ENCODE data around the gene GNL2.
"Not testable (repeated sequence)": the region's sequence is repeated elsewhere in the genome, so short reads cannot be mapped to it uniquely, and the experiment has no call there.

GNL2 gene

GRCh38 chr1:37606481-37607263, 10.9 kb upstream of the GNL2 start:
- DNase-seq (ENCODE audit: low spot score) = no peak

GRCh38 chr1:37605806-37606474, 10.2 kb upstream of the GNL2 start:
- no peak for DNase-seq (ENCODE audit: low spot score)

GRCh38 chr1:37605061-37605650, 9.4 kb upstream of the GNL2 start:
- DNase-seq (ENCODE audit: low spot score) = no peak

GRCh38 chr1:37602750-37603694, 7.3 kb upstream of the GNL2 start:
- DNase-seq (ENCODE audit: low spot score) = peak; percentile 52

GRCh38 chr1:37601441-37601840, 5.7 kb upstream of the GNL2 start:
- no peak for DNase-seq (ENCODE audit: low spot score)

GRCh38 chr1:37599940-37600339, 4.2 kb upstream of the GNL2 start:
- no peak for DNase-seq (ENCODE audit: low spot score)

GRCh38 chr1:37596182-37596667, 488 bp upstream of the GNL2 start:
- no peak for DNase-seq (ENCODE audit: low spot score)

- DNase-seq (ENCODE audit: low spot score) = no peak
These were observed 2.0 kb downstream of the GNL2 start for GRCh38 chr1:37593726-37594125.

- no peak for DNase-seq (ENCODE audit: low spot score)
These were observed 6.8 kb downstream of the GNL2 start for GRCh38 chr1:37588939-37589338.

- not testable (repeated sequence) for DNase-seq (ENCODE audit: low spot score)
These were observed 11.2 kb downstream of the GNL2 start for GRCh38 chr1:37584544-37584943.

- DNase-seq (ENCODE audit: low spot score) = no peak
These were observed 20.0 kb downstream of the GNL2 start for GRCh38 chr1:37575692-37576091.

GRCh38 chr1:37574834-37575480, 20.8 kb downstream of the GNL2 start:
- DNase-seq (ENCODE audit: low spot score) = no peak

- DNase-seq (ENCODE audit: low spot score) = no peak
These were observed 25.0 kb downstream of the GNL2 start for GRCh38 chr1:37570528-37571334.

- DNase-seq (ENCODE audit: low spot score) = no peak
These were observed 28.7 kb downstream of the GNL2 start for GRCh38 chr1:37567023-37567422.

- no peak for DNase-seq (ENCODE audit: low spot score)
These were observed 30.8 kb downstream of the GNL2 start for GRCh38 chr1:37564892-37565291.

GRCh38 chr1:37562984-37563383, 32.8 kb downstream of the GNL2 start:
- DNase-seq (ENCODE audit: low spot score) = no peak

GRCh38 chr1:37561133-37562132, 34.3 kb downstream of the GNL2 start:
- peak; percentile 15 for DNase-seq (ENCODE audit: low spot score)

GRCh38 chr1:37560401-37561132, 35.2 kb downstream of the GNL2 start:
- DNase-seq (ENCODE audit: low spot score) = no peak

All from SW480 (cell line).